Measurements from ENCODE around the gene TFPI2.

DNA sequence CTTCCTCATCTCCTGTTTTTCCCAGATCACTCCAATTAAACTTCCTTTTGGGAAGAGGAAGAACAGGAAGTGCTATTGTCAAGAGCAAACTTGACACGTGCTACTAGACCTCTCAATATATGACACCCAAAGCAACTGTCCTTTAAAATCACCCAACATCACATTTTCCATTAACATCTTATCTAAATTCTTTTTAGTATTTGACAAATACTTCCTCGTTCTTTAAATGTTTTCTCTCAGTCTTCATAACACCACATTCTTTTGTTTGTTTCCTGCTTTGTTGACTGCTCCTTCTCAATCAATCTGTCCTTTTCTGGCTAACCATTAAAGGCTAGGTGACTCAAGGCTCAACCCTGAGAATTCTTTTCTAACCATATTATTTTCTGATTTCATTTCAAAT is 7.1 kb upstream of the TFPI2 start:
- TF ChIP-seq POLR2AphosphoS5 (IDR thresholded peaks at IDR 0.05; ENCODE audit: low read depth, low read length): no peak
- TF ChIP-seq POLR2A (IDR thresholded peaks at IDR 0.05; ENCODE audit: low read depth, low read length): no peak
- TF ChIP-seq POU2F2 (IDR thresholded peaks at IDR 0.05; ENCODE audit: low read depth, low read length): no peak
- no peak for TF ChIP-seq TAF1 (IDR thresholded peaks at IDR 0.05; ENCODE audit: low read depth, low read length)

Data from GM12891 (cell line).